ENCODE results near the gene TMEM267.
"Not testable (repeated sequence)": the region's sequence is repeated elsewhere in the genome, so short reads cannot be mapped to it uniquely, and the experiment has no call there.

TMEM267 gene

DNA sequence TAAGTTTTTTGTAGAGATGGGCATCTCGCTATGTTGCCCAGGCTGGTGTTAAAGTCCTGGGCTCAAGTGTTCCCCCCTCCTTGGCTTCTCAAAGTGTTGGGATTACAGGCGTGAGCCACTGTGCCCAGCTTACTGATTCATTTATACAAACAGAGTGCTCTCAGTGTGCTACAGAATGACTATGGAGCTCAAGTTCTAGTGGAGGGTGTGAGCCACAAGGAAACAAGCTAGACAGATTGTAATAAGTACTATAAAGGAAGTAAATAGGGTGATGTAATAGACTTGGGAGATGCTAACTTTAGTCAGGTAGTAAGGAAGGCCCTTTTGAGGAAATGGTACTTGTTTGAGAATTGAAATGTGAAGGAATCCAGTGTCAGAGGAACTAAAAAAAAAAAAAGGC, 1.7 kb upstream of the TMEM267 start:
- no peak for TF ChIP-seq CTCF (IDR thresholded peaks at IDR 0.05; ENCODE audit: control insufficient read depth, extremely low read depth, insufficient read depth)
- DNase-seq (ENCODE audit: low read depth), result no peak
- H3K4me3 ChIP-seq (ENCODE audit: low read depth, low read length), result no peak overlapping the region

- DNase-seq (ENCODE audit: low read depth), result peak; percentile 34
- peak overlapping the region; percentile 95 for H3K4me3 ChIP-seq (ENCODE audit: low read depth, low read length)
- peak; percentile 56 for TF ChIP-seq CTCF (IDR thresholded peaks at IDR 0.05; ENCODE audit: control insufficient read depth, extremely low read depth, insufficient read depth)
Measured at GRCh38 chr5:43484106-43484849, 613 bp upstream of the TMEM267 start.

DNA sequence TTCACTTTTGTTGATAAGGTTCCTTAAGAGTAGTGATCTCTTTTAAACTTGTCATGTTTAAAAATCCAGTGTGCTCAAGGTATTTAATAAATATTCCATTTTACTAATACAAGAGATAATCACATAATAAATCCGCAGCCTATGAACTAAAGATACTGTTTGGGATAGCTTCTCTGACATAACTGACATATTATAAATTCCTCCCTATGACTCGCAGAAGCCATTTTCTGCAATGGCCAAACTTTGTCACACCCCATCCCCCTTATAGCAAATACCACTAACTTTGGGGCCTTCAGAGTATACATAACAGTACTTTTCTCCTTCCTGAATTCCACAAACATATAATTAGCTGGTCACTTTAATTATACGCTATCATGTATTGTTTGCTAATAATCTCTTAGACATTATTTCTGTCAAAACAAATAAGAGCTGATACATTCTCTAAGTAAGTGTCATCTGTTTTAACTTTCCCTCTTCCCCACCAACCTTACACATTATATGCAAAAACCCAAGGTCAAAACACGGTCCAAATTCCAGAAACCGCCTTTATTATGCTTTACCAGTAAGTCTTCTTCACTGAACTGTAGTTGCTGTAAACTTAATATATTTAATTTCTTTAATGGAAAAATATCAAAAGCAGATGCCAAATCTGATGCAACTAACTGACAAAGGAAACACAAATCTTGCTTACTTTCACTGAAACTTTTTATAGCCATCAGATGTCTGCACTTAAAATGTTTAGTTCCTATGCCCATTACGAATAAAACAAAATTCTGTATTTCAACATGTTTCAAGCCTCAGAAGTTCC, 971 bp downstream of the TMEM267 start:
- no peak for TF ChIP-seq CTCF (IDR thresholded peaks at IDR 0.05; ENCODE audit: control insufficient read depth, extremely low read depth, insufficient read depth)
- DNase-seq (ENCODE audit: low read depth), result no peak
- peak overlapping the region; percentile 95 for H3K4me3 ChIP-seq (ENCODE audit: low read depth, low read length)

- TF ChIP-seq CTCF (IDR thresholded peaks at IDR 0.05; ENCODE audit: control insufficient read depth, extremely low read depth, insufficient read depth), result no peak
- DNase-seq (ENCODE audit: low read depth), result no peak
Measured at GRCh38 chr5:43469671-43470391, 13.8 kb downstream of the TMEM267 start.

GRCh38 chr5:43467100-43467499, 16.6 kb downstream of the TMEM267 start:
- no peak overlapping the region for H3K4me3 ChIP-seq (ENCODE audit: low read depth, low read length)
- TF ChIP-seq CTCF (IDR thresholded peaks at IDR 0.05; ENCODE audit: control insufficient read depth, extremely low read depth, insufficient read depth), result no peak
- no peak for DNase-seq (ENCODE audit: low read depth)

More at GRCh38 chr5:43469671-43470391, 13.8 kb downstream of the TMEM267 start:
- no peak overlapping the region for H3K4me3 ChIP-seq (ENCODE audit: low read depth, low read length)

DNA sequence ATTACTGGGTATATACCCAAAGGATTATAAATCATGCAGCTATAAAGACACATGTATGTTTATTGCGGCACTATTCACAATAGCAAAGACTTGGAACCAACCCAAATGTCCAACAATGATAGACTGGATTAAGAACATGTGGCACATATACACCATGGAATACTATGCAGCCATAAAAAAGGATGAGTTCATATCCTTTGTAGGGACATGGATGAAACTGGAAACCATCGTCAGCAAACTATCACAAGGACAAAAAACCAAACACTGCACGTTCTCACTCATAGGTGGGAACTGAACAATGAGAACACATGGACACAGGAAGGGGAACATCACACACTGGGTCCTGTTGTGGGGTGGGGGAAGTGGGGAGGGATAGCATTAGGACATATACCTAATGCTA, 18.2 kb downstream of the TMEM267 start:
- not testable (repeated sequence) for H3K4me3 ChIP-seq (ENCODE audit: low read depth, low read length); DNase-seq (ENCODE audit: low read depth)

DNA sequence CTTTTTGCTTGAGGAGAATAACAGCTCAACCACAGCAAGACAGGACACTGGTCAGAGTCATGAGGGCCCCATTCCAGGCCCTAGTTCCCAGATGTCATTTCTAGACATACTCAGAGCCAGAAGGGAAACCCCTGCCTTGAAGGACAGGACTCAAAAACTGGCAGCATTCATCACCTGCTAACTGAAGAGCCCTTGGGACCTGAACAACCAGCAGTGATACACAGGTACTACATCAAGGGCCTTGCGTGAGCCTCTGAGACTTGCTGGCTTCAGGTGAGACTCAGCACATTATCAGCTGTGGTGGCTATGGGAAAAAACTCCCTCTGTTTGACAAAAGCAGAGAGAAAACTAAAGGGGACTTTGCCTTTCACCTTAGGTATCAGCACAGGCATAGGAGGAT, 22.6 kb downstream of the TMEM267 start:
- H3K4me3 ChIP-seq (ENCODE audit: low read depth, low read length), result no peak overlapping the region
- no peak for DNase-seq (ENCODE audit: low read depth)
- TF ChIP-seq CTCF (IDR thresholded peaks at IDR 0.05; ENCODE audit: control insufficient read depth, extremely low read depth, insufficient read depth), result no peak
